ENCODE results near the gene MOXD1.

Gene MOXD1

GRCh38 chr6:132268209-132268608 is 133.1 kb downstream of the MOXD1 start:
- no peak overlapping the region for H2AFZ ChIP-seq

GRCh38 chr6:132265451-132266097 is 135.7 kb downstream of the MOXD1 start:
- no peaks in the 10 kb centered on the region for H3K36me3 ChIP-seq (ENCODE audit: control insufficient read depth, insufficient read depth, low read length)
- H3K27me3 ChIP-seq (ENCODE audit: control insufficient read depth, insufficient read depth, low read length), result no peaks in the 10 kb centered on the region
- H3K4me2 ChIP-seq (ENCODE audit: low read length), result no peak overlapping the region
- no peaks in the 10 kb centered on the region for H3K4me1 ChIP-seq
- H2AFZ ChIP-seq, result no peak overlapping the region
- H3K4me3 ChIP-seq (ENCODE audit: low read depth, low read length), result no peak overlapping the region
- H3K9me3 ChIP-seq (ENCODE audit: control insufficient read depth, low read length), result no peaks in the 10 kb centered on the region
- no peak overlapping the region for H3K9ac ChIP-seq
- no peak overlapping the region for H3K27ac ChIP-seq
- TF ChIP-seq CTCF (IDR thresholded peaks at IDR 0.05), result no peak
- no peaks in the 10 kb centered on the region for H3K79me2 ChIP-seq

More at GRCh38 chr6:132268209-132268608, 133.1 kb downstream of the MOXD1 start:
- Histone ChIP-seq H3K79me2 (no peaks in the 10 kb centered on the region), H3K4me3 (ENCODE audit: low read depth, low read length) (no peak overlapping the region), H3K36me3 (ENCODE audit: control insufficient read depth, insufficient read depth, low read length) (no peaks in the 10 kb centered on the region), H3K27ac (no peak overlapping the region), H3K27me3 (ENCODE audit: control insufficient read depth, insufficient read depth, low read length) (no peaks in the 10 kb centered on the region), H3K4me2 (ENCODE audit: low read length) (no peak overlapping the region), H3K4me1 (no peaks in the 10 kb centered on the region), H3K9me3 (ENCODE audit: control insufficient read depth, low read length) (no peaks in the 10 kb centered on the region), H3K9ac (no peak overlapping the region)
- TF ChIP-seq CTCF (IDR thresholded peaks at IDR 0.05), result no peak

- Histone ChIP-seq H3K27ac (no peak overlapping the region), H3K9ac (no peak overlapping the region), H3K36me3 (ENCODE audit: control insufficient read depth, insufficient read depth, low read length) (no peaks in the 10 kb centered on the region), H3K9me3 (ENCODE audit: control insufficient read depth, low read length) (no peaks in the 10 kb centered on the region), H3K4me3 (ENCODE audit: low read depth, low read length) (no peak overlapping the region), H3K79me2 (no peaks in the 10 kb centered on the region), H3K27me3 (ENCODE audit: control insufficient read depth, insufficient read depth, low read length) (no peaks in the 10 kb centered on the region), H3K4me1 (no peaks in the 10 kb centered on the region), H3K4me2 (ENCODE audit: low read length) (no peak overlapping the region), H2AFZ (no peak overlapping the region)
- TF ChIP-seq CTCF (IDR thresholded peaks at IDR 0.05), result no peak
Measured at GRCh38 chr6:132264021-132264500, 137.2 kb downstream of the MOXD1 start.

GRCh38 chr6:132261354-132261753 is 139.9 kb downstream of the MOXD1 start:
- no peak for TF ChIP-seq CTCF (IDR thresholded peaks at IDR 0.05)
- Histone ChIP-seq H3K9me3 (ENCODE audit: control insufficient read depth, low read length) (no peaks in the 10 kb centered on the region), H3K27me3 (ENCODE audit: control insufficient read depth, insufficient read depth, low read length) (no peaks in the 10 kb centered on the region), H3K79me2 (no peaks in the 10 kb centered on the region), H3K9ac (no peak overlapping the region), H2AFZ (no peak overlapping the region), H3K36me3 (ENCODE audit: control insufficient read depth, insufficient read depth, low read length) (no peaks in the 10 kb centered on the region), H3K4me1 (no peaks in the 10 kb centered on the region), H3K4me2 (ENCODE audit: low read length) (no peak overlapping the region), H3K4me3 (ENCODE audit: low read depth, low read length) (no peak overlapping the region), H3K27ac (no peak overlapping the region)

- Histone ChIP-seq H3K9me3 (ENCODE audit: control insufficient read depth, low read length) (no peaks in the 10 kb centered on the region), H3K4me2 (ENCODE audit: low read length) (no peak overlapping the region), H3K79me2 (no peaks in the 10 kb centered on the region), H3K9ac (no peak overlapping the region), H3K4me3 (ENCODE audit: low read depth, low read length) (no peak overlapping the region), H3K27me3 (ENCODE audit: control insufficient read depth, insufficient read depth, low read length) (no peaks in the 10 kb centered on the region), H3K36me3 (ENCODE audit: control insufficient read depth, insufficient read depth, low read length) (no peaks in the 10 kb centered on the region), H2AFZ (no peak overlapping the region), H3K4me1 (no peaks in the 10 kb centered on the region), H3K27ac (no peak overlapping the region)
- no peak for TF ChIP-seq CTCF (IDR thresholded peaks at IDR 0.05)
Measured at GRCh38 chr6:132259070-132259469, 142.2 kb downstream of the MOXD1 start.

Measured in parathyroid adenoma (tissue), 2 donors.